ENCODE data around the gene PARVB.

DNA sequence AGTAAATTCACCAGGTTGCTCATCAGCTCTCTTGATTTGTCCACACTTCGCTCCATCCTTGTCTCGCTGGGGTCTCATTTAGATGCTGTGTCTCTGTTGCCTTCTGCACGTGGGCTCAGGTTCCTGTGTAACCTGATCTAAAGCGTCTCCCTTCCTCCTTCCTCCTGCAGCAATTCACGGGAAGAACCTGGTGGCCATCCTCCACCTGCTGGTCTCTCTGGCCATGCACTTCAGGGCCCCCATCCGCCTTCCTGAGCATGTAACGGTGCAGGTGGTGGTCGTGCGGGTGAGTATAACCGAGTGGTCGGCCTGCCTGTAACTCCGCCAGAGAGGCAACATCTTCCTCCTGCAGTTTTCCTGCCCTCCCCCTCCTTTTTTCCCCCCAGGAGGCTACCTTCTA lies 108.6 kb downstream of the PARVB start:
- TF ChIP-seq, protein P1, sequence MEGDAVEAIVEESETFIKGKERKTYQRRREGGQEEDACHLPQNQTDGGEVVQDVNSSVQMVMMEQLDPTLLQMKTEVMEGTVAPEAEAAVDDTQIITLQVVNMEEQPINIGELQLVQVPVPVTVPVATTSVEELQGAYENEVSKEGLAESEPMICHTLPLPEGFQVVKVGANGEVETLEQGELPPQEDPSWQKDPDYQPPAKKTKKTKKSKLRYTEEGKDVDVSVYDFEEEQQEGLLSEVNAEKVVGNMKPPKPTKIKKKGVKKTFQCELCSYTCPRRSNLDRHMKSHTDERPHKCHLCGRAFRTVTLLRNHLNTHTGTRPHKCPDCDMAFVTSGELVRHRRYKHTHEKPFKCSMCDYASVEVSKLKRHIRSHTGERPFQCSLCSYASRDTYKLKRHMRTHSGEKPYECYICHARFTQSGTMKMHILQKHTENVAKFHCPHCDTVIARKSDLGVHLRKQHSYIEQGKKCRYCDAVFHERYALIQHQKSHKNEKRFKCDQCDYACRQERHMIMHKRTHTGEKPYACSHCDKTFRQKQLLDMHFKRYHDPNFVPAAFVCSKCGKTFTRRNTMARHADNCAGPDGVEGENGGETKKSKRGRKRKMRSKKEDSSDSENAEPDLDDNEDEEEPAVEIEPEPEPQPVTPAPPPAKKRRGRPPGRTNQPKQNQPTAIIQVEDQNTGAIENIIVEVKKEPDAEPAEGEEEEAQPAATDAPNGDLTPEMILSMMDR (IDR thresholded peaks at IDR 0.05), result no peak
- no peak for TF ChIP-seq POLR2A (IDR thresholded peaks at IDR 0.05)
- no peak for TF ChIP-seq EP300 (IDR thresholded peaks at IDR 0.05)
